Mammary epithelial cell (primary cell): ENCODE measurements around the gene ANKRD40.

Experiments used
- CTCF ChIP-seq, 2 donors: IDR thresholded peaks in 1 of 2; conservative IDR thresholded peaks in 1 of 2; 2 replicates each; pipeline ENCODE4 v1.5.1; 2011 to 2012; ENCODE audit warnings: inconsistent platforms in 2 of 2, low read length in 2 of 2, mild to moderate bottlenecking in 2 of 2, control low read depth in 1 of 2, low read depth in 1 of 2; ENCODE audit not compliant: insufficient read depth in 1 of 2; ENCODE audit errors: extremely low read depth in 1 of 2
- EZH2 ChIP-seq: IDR thresholded peaks from 2 replicates; pipeline ENCODE4 v1.6.1; 2012; ENCODE audit warnings: low read length, inconsistent platforms, borderline replicate concordance

DNA sequence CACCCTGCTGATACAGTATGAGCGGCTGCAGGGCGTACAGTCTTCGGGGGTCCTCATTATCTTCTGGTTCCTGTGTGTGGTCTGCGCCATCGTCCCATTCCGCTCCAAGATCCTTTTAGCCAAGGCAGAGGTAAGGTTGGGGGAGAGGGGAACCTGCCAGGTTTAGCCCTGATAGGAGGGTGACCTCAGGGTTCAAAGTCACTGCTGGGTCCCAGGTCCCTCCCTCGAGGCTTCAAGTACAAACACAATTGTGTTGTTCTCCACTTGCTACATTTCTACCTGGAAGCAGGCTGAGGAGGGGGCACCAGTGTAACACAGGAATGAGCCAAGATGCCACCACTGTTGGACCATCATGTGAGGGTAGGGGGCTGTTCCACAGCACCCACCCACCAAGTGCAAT, 50.7 kb downstream of the ANKRD40 start:
- TF ChIP-seq CTCF (conservative IDR thresholded peaks at IDR 0.05 in 1 of 2, IDR thresholded peaks at IDR 0.05 in 1 of 2; ENCODE audit: extremely low read depth in 1 of 2, insufficient read depth in 1 of 2, low read depth in 1 of 2, low read length in 2 of 2) (no peak), EZH2 (no peak)
